ENCODE results near the gene SCMH1.

The SCMH1 gene

GRCh38 chr1:41241749-41242341 is at the start of gene SCMH1:
Gene SCMH1 (minus strand): TSS chr1:41242306. CDS start chr1:41186133, 56,173 bp downstream.
- peak; percentile 62 for DNase-seq
- Histone ChIP-seq H3K27ac (peak within 1 kb of the TSS; percentile 99), H3K27me3 (ENCODE audit: insufficient read depth, low read depth, severe bottlenecking) (no peaks in the 10 kb centered on the region), H3K9me3 (ENCODE audit: severe bottlenecking) (no peaks in the 10 kb centered on the region), H3K4me3 (ENCODE audit: low read depth, low read length) (peak within 1 kb of the TSS; percentile 62), H3K36me3 (peaks cover 7% of the 10 kb centered on the region; the same call in 1 of the 2 replicates)
- no peak for TF ChIP-seq CTCF (IDR thresholded peaks at IDR 0.05; ENCODE audit: low read depth, low read length)

GRCh38 chr1:41291195-41291594 is 49.1 kb upstream of the SCMH1 start:
- Histone ChIP-seq H3K27ac (no peak overlapping the region), H3K27me3 (ENCODE audit: insufficient read depth, low read depth, severe bottlenecking) (no peaks in the 10 kb centered on the region), H3K4me3 (ENCODE audit: low read depth, low read length) (no peak overlapping the region), H3K36me3 (no peaks in the 10 kb centered on the region), H3K9me3 (ENCODE audit: severe bottlenecking) (no peaks in the 10 kb centered on the region)
- no peak for DNase-seq
- TF ChIP-seq CTCF (IDR thresholded peaks at IDR 0.05; ENCODE audit: low read depth, low read length), result no peak

- H3K4me3 ChIP-seq (ENCODE audit: low read depth, low read length), result no peak overlapping the region
- H3K27me3 ChIP-seq (ENCODE audit: insufficient read depth, low read depth, severe bottlenecking), result no peaks in the 10 kb centered on the region
- no peaks in the 10 kb centered on the region for H3K9me3 ChIP-seq (ENCODE audit: severe bottlenecking)
- no peak for DNase-seq
- no peak overlapping the region for H3K27ac ChIP-seq
- H3K36me3 ChIP-seq, result no peaks in the 10 kb centered on the region
- no peak for TF ChIP-seq CTCF (IDR thresholded peaks at IDR 0.05; ENCODE audit: low read depth, low read length)
These were observed 47.1 kb upstream of the SCMH1 start for GRCh38 chr1:41289196-41289595.

DNA sequence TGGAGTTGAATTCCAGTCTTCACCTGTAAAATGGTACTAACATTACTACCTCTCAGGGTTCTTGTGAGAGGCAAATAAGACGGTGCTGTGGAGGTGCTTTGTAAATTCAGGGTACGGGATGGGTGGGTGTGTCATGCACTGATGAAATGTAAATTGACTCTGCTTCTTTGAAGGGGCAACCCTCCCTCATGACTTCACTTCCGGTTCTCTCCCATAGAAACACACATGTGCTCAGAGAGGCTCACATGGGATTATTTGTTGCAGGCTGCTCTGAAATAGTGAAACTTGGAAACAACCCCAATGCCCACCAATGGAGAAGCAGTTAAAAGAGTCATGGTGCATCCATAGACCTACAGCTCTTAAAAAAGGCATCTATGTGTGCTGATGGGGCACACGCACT is 44.9 kb upstream of the SCMH1 start:
- Histone ChIP-seq H3K4me3 (ENCODE audit: low read depth, low read length) (no peak overlapping the region), H3K36me3 (no peaks in the 10 kb centered on the region), H3K27me3 (ENCODE audit: insufficient read depth, low read depth, severe bottlenecking) (no peaks in the 10 kb centered on the region), H3K9me3 (ENCODE audit: severe bottlenecking) (no peaks in the 10 kb centered on the region), H3K27ac (no peak overlapping the region)
- TF ChIP-seq CTCF (IDR thresholded peaks at IDR 0.05; ENCODE audit: low read depth, low read length), result no peak
- no peak for DNase-seq

DNA sequence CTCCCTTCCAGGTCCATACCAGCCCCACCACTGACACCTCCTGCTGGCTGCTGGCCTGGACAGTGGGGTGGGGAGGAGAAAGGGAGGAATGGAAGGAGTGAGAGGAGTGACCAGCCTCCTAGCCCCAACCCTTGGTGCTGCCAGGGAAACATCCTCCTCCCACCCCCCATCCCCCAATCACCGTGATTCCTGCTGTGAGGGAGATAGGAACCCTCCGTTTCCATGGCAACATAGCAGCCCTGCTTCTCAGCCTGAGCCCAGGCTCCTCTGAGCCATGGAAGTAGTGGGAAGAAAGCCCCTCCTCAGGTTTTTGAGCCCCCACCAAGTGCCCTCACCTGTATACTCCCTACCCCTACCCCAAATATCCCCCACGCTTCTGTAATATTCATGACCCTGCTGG is 44.4 kb upstream of the SCMH1 start:
- no peak for TF ChIP-seq CTCF (IDR thresholded peaks at IDR 0.05; ENCODE audit: low read depth, low read length)
- H3K27me3 ChIP-seq (ENCODE audit: insufficient read depth, low read depth, severe bottlenecking), result no peaks in the 10 kb centered on the region
- H3K4me3 ChIP-seq (ENCODE audit: low read depth, low read length), result no peak overlapping the region

GRCh38 chr1:41285818-41286217 is 43.7 kb upstream of the SCMH1 start:
- DNase-seq, result no peak
- no peaks in the 10 kb centered on the region for H3K36me3 ChIP-seq
- no peaks in the 10 kb centered on the region for H3K27me3 ChIP-seq (ENCODE audit: insufficient read depth, low read depth, severe bottlenecking)
- no peaks in the 10 kb centered on the region for H3K9me3 ChIP-seq (ENCODE audit: severe bottlenecking)
- H3K27ac ChIP-seq, result no peak overlapping the region; the same call in 1 of the 2 replicates
- no peak for TF ChIP-seq CTCF (IDR thresholded peaks at IDR 0.05; ENCODE audit: low read depth, low read length)
- no peak overlapping the region for H3K4me3 ChIP-seq (ENCODE audit: low read depth, low read length)

More for the DNA sequence above, 44.4 kb upstream of the SCMH1 start:
- H3K9me3 ChIP-seq (ENCODE audit: severe bottlenecking), result no peaks in the 10 kb centered on the region
- no peaks in the 10 kb centered on the region for H3K36me3 ChIP-seq
- no peak overlapping the region for H3K27ac ChIP-seq
- no peak for DNase-seq
